ENCODE measurements around the gene P2RY2.

The P2RY2 gene

DNA sequence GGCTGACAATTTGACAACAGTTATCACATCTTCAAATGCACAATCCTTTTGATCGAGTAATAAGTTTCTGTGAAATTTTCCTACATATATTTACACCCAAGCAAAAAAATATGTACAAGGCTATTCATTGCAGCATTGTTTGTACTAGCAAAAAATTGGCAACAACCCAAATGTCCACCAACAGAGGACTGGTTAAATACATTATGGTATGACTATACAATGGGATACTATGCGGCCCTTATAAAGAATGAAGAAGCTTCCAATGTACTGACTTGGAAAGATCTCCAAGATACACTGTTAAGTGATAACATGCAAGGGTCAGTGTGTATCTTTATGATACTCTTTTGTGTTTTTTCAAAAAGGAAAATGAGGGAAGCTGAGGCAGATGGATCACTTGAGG, 8.2 kb upstream of the P2RY2 start:
- no peak for DNase-seq

DNA sequence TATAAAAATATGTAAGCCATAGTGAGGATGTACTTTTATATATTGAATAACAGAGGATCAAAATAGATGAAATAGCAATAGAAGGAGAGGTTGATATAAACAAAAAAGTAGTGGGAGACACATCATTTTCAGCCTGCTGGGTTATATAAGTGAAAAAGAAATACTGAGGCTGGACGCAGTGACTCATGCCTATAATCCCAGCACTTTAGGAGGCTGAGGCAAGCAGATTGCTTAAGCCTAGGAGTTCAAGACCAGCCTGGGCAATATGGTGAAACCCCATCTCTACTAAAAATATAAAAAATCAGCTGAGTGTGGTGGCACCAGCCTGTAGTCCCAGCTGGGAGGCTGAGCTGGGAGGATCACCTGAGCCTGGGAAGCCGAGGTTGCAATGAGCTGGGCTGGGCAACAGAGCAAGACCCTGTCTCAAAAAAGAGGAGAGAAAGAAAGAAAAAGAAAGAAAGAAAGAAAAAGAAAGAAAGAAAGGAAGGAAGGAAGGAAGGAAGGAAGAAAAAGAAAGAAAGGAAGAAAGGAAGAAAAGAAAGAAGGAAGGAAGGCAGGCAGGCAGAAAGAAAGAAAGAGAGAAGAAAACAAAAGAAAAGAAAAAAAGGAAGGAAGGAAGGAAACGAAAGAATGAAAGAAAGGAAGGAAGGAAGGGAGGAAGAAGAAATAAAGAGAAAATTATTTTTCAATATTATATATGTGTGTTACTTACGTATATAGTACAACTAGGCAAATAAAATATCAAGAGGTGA, 7.0 kb upstream of the P2RY2 start:
- DNase-seq, result no peak

- DNase-seq, result no peak
Measured at GRCh38 chr11:73213196-73214143, 4.6 kb upstream of the P2RY2 start.

DNA sequence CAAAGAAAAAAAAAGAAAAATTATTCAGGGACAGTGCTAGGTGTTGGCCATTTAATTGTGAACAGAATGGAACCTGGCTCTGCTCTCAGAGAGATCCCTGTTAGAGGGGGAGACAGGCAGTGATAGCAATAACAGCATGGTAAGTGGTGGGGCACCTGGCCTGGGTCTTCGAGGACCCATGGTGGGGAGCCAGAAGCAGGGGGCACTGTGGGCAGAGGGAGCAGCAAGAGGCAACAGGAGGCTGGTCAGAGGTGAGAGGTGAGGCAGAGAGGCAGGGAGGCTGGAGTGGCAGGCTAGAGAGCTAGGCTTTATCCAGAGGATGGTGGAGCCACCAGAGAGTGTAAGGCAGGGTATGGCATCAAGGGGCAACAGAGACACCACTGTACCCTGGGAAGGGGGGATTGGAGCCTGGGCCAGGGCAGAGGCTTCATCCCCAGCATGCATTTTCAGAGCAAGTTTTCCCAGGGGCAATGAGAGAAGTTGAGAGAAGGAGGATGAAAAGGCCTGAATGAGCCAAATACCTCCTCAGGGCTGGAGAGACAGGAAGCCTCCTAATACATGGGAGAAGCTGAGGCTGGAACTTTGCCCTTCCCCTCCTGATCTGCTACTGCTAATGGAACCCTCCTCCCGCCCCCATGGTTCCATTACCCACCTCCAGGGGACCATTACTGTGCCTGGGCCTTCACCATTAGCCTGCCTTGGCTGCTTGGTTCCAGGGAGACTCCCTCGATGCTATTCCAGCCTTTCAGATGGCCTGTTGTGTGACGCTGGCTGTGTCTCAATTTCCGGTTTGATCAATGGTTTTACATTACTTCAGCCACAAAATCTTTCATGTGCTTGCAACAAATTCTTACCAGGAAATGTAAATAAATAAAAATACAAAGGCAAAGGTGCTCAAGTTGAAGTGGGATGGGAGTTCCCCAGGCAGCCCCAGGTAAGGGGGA, 2.6 kb upstream of the P2RY2 start:
- DNase-seq, result no peak

DNA sequence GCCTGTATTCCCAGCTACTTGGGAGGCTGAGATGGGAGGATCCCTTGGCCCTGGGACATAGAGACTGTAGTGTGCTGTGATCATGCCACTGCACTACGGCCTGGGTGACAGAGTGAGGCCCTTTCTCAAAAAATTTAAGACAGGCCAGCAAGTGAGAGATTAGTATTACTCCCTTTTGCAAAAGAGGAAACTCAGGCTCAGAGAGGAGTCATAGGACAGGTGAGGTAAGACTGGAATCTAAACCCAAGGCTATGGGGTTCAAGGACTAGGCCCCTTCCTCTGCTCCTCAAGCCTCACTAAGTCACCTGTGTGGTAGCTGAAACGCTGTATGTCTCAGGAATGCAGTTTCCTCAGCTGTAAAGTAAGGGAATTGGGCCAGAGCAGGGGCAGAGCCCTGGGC, 1.6 kb upstream of the P2RY2 start:
- no peak for DNase-seq

DNA sequence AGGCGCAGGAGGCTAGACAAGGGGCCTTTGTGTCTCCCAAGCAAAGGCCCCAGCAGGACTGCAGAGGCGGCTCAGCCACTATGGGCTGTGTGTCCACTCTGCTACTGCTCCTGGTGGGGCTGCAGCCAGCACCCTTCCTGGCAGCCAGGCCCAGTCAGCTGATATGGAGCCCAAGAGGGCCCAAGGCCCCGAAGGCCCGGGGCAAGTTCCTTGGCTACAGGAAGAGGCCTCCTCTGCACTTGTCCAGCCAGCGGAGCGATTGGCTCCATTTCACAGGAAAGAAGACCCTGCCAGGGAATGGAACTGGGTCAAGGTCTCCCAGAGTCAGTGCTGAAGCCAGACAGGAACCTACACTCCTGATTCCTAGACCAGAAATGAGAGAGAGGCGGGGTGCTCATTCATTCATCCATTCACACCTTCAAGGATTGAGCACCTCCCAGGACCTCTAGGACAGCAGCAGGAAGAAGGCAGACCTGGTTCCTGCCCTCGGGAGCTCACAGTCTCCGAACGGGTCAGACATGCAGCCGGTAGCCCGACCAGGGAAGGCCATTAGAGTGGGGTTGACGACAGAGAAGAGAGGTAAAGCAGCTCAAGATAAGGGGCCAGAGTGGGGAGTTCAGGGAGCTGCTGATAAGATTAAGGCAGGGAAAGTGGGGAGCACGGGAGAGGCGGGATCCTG, 811 bp upstream of the P2RY2 start:
- no peak for DNase-seq

- DNase-seq, result no peak
Measured at GRCh38 chr11:73217810-73218105, 323 bp upstream of the P2RY2 start.

DNA sequence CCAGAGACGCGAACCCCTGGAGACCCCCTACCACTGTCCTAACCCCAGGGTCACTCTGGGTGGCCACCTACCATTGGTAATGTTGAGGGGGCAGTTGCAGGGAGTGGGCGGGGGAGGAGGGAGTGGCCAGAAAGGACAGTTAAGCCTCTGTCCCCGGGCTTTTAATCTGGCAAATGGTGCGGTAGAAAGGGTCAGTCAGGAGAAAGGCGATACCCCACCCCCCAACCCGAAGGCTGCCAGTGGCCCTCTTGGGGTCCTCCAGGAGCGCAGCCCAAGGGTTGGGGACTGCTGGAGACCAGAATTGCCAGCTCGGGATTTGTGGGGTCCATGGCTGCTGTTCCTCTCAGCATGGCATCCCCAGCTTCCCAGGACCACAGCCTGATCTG, 742 bp downstream of the P2RY2 start:
- no peak for DNase-seq

- no peak for DNase-seq
Measured at GRCh38 chr11:73219396-73220285, 1.6 kb downstream of the P2RY2 start.

DNA sequence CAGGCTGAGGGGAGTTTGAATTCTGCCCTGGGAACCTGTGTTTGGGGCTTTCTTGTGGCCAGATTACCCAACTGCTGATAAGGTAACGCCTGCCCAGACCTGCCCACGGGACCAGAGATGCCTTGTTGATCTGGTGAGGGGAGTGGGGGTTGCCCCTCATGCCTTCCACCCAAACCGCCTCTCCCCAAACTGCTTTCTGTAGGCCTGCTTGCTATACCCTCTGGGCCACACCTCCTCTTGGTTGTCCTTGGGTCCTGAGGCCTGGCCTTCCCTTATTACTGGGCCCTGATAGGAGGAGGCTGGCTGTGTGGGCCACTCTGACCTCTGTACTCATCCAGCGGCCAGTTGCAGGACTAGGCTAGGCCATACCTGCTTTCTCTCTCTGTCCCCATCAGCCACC, 3.4 kb downstream of the P2RY2 start:
- no peak for DNase-seq

- no peak for DNase-seq
Measured at GRCh38 chr11:73221996-73222395, 3.9 kb downstream of the P2RY2 start.

DNA sequence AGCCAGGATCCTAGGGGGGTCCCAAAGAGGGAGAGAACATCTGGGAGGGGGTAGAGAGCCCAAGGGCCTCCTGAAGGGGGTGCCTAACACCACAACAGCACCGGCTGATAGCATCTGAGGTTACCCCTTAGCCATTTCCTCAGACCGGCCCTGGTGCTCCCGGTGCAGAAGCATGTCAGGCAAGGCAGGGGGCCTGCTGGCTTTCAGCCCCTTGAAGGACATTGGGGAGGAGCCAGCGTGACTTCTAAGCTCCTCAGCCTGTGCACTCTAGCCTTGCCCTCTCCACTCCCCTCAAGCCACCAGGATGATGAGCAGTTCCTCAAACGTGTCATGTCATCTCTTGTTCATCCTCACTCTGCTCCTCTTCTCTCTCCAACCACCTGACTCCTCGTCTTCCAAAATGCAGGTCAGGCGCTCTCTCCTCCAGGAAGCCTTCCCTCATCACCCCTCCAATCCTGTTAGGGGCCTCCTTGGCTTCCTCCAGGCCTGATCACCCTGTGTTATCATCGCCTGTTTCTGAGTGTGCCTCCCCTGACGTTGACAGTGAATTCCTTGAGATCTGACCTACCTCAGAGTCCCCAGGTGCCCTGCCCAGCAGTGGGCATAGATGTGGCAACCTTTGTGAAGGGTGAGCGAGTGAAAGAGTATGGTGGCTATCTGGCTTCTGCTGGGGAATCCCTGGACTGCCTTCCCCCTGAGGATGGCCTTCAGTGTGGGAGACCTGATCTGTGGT, 6.1 kb downstream of the P2RY2 start:
- no peak for DNase-seq

GRCh38 chr11:73225001-73225686, 7.1 kb downstream of the P2RY2 start:
- DNase-seq, result no peak

- no peak for DNase-seq
Measured at GRCh38 chr11:73225851-73226250, 7.8 kb downstream of the P2RY2 start.

GRCh38 chr11:73226297-73227006, 8.4 kb downstream of the P2RY2 start:
- DNase-seq, result no peak

DNA sequence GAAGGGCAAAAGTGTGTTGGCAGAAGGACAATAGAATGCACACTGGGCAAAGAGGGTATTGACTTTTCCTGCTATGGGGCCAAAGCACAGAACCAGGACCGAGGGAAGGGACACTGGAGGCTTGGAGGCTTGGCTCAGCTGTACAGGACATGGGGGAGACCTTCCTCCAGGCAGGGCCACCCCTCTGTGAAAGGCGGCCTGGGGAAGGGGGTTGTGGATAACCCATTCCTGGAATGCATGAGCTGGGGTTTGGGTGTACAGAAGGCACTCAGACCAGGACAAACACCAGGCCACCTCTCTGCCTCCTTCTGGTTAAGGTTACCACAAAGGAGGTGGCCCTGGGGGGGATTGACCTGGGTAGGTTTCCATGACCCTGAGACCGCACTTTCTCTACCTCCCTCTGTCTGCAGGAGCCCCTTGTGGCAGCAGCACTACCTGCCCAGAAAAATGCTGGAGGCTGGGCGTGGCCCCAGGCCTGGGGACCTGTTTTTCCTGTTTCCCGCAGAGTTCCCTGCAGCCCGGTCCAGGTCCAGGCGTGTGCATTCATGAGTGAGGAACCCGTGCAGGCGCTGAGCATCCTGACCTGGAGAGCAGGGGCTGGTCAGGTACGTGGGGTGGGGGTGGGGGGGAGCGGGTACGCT, 9.6 kb downstream of the P2RY2 start:
- DNase-seq, result no peak

DNA sequence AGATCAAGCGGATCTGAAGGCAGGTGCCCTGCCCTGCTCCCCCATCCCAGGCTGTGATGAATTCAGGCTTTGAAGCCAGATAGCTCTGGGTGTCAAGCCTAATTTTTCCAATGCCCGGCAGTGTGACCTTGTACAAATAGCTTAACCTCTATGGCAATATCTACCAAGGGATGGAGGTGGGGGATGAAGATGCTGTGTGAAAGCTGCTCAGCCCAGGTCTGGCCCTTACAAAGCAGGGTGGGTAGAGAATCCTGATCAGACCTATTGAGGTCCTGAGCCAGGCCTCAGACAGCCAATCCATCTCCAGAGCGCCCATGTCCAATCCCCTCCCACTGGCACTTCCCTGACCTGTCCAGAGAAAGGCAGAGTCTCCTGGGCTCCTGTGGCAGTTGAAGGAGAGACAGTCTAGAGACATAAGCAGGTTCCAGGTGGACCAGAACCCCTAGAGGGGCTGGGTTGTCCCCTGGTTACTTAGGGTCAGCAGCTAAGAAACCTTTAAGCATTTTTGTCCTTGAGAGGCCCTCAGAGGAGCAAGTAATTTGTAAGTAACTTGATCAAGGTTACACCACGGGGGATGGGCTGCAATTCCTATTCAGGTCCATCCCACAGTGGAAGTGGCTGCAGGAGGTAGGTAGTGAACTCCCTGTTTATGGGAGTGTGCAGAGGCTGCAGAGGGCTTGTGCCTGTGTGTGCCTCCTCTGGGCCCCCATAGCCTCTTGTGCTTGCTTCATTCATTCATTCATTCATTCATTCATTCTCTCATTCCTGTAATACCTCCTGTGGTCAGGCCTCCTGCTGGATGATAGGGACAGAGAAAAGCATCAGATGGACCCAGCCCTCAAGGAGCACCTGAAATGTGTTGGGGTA, 10.4 kb downstream of the P2RY2 start:
- DNase-seq, result no peak

DNA sequence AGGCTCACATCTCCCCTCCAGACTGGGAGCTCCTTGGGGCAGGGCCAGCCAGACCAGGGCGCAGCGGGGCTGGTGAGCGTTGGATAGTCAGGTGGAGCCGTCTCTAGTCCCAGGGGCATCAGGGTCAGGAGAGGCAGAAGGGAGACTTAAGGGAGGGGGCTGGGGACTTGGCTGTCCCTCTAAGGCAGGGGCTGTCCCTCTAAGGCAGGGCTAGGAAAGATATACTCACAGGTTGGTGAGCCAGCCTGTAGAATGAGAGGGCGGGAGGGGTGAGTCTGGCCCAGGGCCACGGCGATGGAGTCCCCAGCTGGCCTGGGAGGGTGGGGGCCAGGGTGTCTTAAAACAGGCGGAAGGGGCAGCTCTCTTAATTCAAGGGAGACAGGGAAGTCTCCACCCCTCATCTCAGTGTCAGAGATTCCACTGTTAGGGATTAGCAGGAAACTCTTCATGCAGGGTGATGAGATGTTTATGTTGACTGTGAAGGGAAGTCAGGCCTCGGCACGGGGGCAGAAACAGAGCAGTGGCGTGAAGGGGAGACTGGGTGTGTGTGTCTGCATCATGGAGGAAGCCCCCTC, 11.3 kb downstream of the P2RY2 start:
- DNase-seq, result no peak
